Neural progenitor cell (in vitro differentiated cells): Measurements from ENCODE around the gene RPL12. TPM values are rescaled to one million over a fixed set of nuclear protein-coding genes. Genes with fewer than 3 reads are reported as not detected.
A peak's percentile ranks its signal among the peaks of the same experiment; 100 is the strongest.

Experiments
- DNase-seq: peaks from one replicate; pipeline ENCODE4 v3.0.0-alpha.2; 2016; ENCODE audit warnings: low spot score
- H2AFZ ChIP-seq: fragments of 200-600 bp; sonication (generic); replicated peaks from 2 replicates; pipeline ENCODE4 v1.6.1; 2016; ENCODE audit warnings: antibody characterized with exemption
- H3F3A ChIP-seq: fragments of 200-600 bp; sonication (generic); 2 replicates; pipeline ENCODE4 v1.6.1; 2016; ENCODE audit warnings: antibody characterized with exemption, low read depth
- H3K27ac ChIP-seq: fragments of 200-600 bp; sonication (generic); 2 replicates; pipeline ENCODE4 v1.5.1; 2016; ENCODE audit warnings: mild to moderate bottlenecking
- H3K27me3 ChIP-seq: fragments of 200-600 bp; sonication (generic); 2 replicates; pipeline ENCODE4 v1.6.1; 2016; ENCODE audit warnings: mild to moderate bottlenecking, moderate library complexity
- H3K36me3 ChIP-seq: fragments of 200-600 bp; sonication (generic); 2 replicates; pipeline ENCODE4 v1.5.1; 2016
- H3K4me1 ChIP-seq: fragments of 200-600 bp; sonication (generic); 2 replicates; pipeline ENCODE4 v1.6.1; 2016; ENCODE audit warnings: mixed run types
- H3K4me2 ChIP-seq: fragments of 200-600 bp; sonication (generic); 2 replicates; pipeline ENCODE4 v1.6.1; 2016
- H3K4me3 ChIP-seq: fragments of 200-600 bp; sonication (generic); 2 replicates; pipeline ENCODE4 v1.5.1; 2016
- H3K79me2 ChIP-seq: fragments of 200-600 bp; sonication (generic); 2 replicates; pipeline ENCODE4 v1.6.1; 2016; ENCODE audit warnings: low read depth
- H3K9ac ChIP-seq: fragments of 200-600 bp; sonication (generic); 2 replicates; pipeline ENCODE4 v1.6.1; 2016
- H3K9me3 ChIP-seq: fragments of 200-600 bp; sonication (generic); 2 replicates; pipeline ENCODE4 v1.5.1; 2016; ENCODE audit warnings: low read depth
- H4K20me1 ChIP-seq: fragments of 200-600 bp; sonication (generic); 2 replicates; pipeline ENCODE4 v1.6.1; 2016; ENCODE audit warnings: low read depth
- H3K27ac Mint-ChIP-seq: 3 replicates; pipeline ENCODE4 v1.8.0; 2021; ENCODE audit warnings: mixed read lengths
- H3K27me3 Mint-ChIP-seq: 2 replicates; pipeline ENCODE4 v1.8.0; 2022; ENCODE audit warnings: low read depth, mild to moderate bottlenecking, inconsistent platforms, moderate library complexity, mixed read lengths; ENCODE audit not compliant: insufficient read depth
- H3K36me3 Mint-ChIP-seq: 3 replicates; pipeline ENCODE4 v1.8.0; 2021; ENCODE audit warnings: mixed read lengths
- H3K4me1 Mint-ChIP-seq: 3 replicates; pipeline ENCODE4 v1.8.0; 2021; ENCODE audit warnings: mixed read lengths
- H3K4me3 Mint-ChIP-seq: 3 replicates; pipeline ENCODE4 v1.8.0; 2021; ENCODE audit warnings: mild to moderate bottlenecking, moderate library complexity, mixed read lengths
- H3K9me3 Mint-ChIP-seq: 3 replicates; pipeline ENCODE4 v1.8.0; 2020; ENCODE audit warnings: mixed read lengths
- EZH2 ChIP-seq: fragments of 200-600 bp; sonication (generic); IDR thresholded peaks from 2 replicates; pipeline ENCODE4 v1.6.1; 2017; ENCODE audit warnings: antibody characterized with exemption, mild to moderate bottlenecking, moderate library complexity
- EZH2phosphoT487 ChIP-seq: fragments of 200-600 bp; sonication (generic); IDR thresholded peaks from 2 replicates; pipeline ENCODE4 v1.6.1; 2017; ENCODE audit warnings: antibody characterized with exemption
- total RNA-seq: library from RNA; depleted of rRNA; stranded (reverse); fragments of >200 nt; gene quantifications from 2 replicates; pipeline ENCODE4 v1.2.3, GENCODE V29; 2015; ENCODE audit warnings: low replicate concordance
- TF ChIP-seq, protein P1 (sequence below): fragments of 200-600 bp; sonication (generic); IDR thresholded peaks from 2 replicates; pipeline ENCODE4 v1.5.1; 2017; ENCODE audit warnings: antibody characterized with exemption, mild to moderate bottlenecking

RPL12 gene
- total RNA-seq, 1 donor from 2014 or later, result 2,064 TPM

GRCh38 chr9:127451858-127452656, 851 bp upstream of the RPL12 start:
- H3K27ac ChIP-seq, result no peak overlapping the region
- peaks cover 40% of the 10 kb centered on the region for H3F3A ChIP-seq
- peak; percentile 51 for DNase-seq
- Mint-ChIP-seq H3K36me3 (peaks cover 37% of the 10 kb centered on the region), H3K27ac (no peak overlapping the region), H3K4me3 (peak overlapping the region; percentile 97), H3K9me3 (no peaks in the 10 kb centered on the region), H3K27me3 (peaks cover 4% of the 10 kb centered on the region), H3K4me1 (peaks cover 23% of the 10 kb centered on the region)
- TF ChIP-seq EZH2phosphoT487 (no peak), EZH2 (no peak)
- TF ChIP-seq, protein P1, sequence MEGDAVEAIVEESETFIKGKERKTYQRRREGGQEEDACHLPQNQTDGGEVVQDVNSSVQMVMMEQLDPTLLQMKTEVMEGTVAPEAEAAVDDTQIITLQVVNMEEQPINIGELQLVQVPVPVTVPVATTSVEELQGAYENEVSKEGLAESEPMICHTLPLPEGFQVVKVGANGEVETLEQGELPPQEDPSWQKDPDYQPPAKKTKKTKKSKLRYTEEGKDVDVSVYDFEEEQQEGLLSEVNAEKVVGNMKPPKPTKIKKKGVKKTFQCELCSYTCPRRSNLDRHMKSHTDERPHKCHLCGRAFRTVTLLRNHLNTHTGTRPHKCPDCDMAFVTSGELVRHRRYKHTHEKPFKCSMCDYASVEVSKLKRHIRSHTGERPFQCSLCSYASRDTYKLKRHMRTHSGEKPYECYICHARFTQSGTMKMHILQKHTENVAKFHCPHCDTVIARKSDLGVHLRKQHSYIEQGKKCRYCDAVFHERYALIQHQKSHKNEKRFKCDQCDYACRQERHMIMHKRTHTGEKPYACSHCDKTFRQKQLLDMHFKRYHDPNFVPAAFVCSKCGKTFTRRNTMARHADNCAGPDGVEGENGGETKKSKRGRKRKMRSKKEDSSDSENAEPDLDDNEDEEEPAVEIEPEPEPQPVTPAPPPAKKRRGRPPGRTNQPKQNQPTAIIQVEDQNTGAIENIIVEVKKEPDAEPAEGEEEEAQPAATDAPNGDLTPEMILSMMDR, result no peak
- peak overlapping the region; percentile 94 for H2AFZ ChIP-seq
- H3K4me1 ChIP-seq, result peaks cover 22% of the 10 kb centered on the region
- peak overlapping the region; percentile 85 for H3K4me2 ChIP-seq
- H3K27me3 ChIP-seq, result no peaks in the 10 kb centered on the region
- peak overlapping the region; percentile 48 for H3K9ac ChIP-seq
- H4K20me1 ChIP-seq, result peaks cover 40% of the 10 kb centered on the region
- no peaks in the 10 kb centered on the region for H3K9me3 ChIP-seq
- H3K79me2 ChIP-seq, result peaks cover 42% of the 10 kb centered on the region
- H3K36me3 ChIP-seq, result peaks cover 11% of the 10 kb centered on the region
- H3K4me3 ChIP-seq, result peak overlapping the region; percentile 79

GRCh38 chr9:127451608-127451857, 327 bp upstream of the RPL12 start:
- Mint-ChIP-seq H3K36me3 (peaks cover 38% of the 10 kb centered on the region), H3K4me1 (peaks cover 23% of the 10 kb centered on the region)

DNA sequence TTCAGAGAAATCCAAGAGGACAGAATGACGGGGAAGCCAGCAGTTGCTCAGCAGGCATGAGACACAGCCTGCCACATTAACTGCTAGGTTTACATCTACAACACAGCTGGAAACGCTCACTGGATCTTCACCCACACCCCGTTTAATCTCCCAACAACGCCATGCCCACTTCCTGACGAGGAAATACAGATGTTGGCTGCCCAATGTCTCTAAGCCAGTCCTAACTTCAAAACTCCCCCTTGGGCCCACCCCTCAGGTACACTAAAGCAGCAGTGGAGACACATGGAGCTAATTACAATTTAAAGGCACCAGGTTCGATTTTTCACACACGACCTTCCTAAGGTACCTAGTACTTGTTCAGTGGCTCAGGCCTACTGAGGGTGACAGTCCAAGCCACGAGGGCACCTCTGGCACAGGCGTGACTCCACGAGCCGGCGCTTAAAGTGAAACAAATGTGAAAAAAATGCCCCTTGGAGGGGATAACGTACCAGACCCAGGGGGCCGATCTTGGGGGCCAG, 904 bp downstream of the RPL12 start:
- Histone ChIP-seq H3K79me2 (peaks cover 43% of the 10 kb centered on the region), H3F3A (peaks cover 58% of the 10 kb centered on the region), H4K20me1 (peaks cover 41% of the 10 kb centered on the region), H3K4me3 (peak overlapping the region; percentile 79), H3K27me3 (no peaks in the 10 kb centered on the region), H3K4me1 (peaks cover 22% of the 10 kb centered on the region), H3K36me3 (peaks cover 17% of the 10 kb centered on the region), H3K4me2 (peak overlapping the region; percentile 85), H3K27ac (peak overlapping the region; percentile 93), H3K9me3 (no peaks in the 10 kb centered on the region), H2AFZ (no peak overlapping the region), H3K9ac (peak overlapping the region; percentile 97)
- Mint-ChIP-seq H3K27ac (peak overlapping the region; percentile 26), H3K27me3 (peaks cover 4% of the 10 kb centered on the region), H3K9me3 (no peaks in the 10 kb centered on the region), H3K36me3 (peaks cover 43% of the 10 kb centered on the region), H3K4me3 (peak overlapping the region; percentile 97), H3K4me1 (peaks cover 23% of the 10 kb centered on the region)
- DNase-seq, result peak; percentile 27
- TF ChIP-seq, protein P1, result no peak
- no peak for TF ChIP-seq EZH2phosphoT487
- no peak for TF ChIP-seq EZH2

More at GRCh38 chr9:127451608-127451857, 327 bp upstream of the RPL12 start:
- peak overlapping the region; percentile 79 for H3K4me3 ChIP-seq
- H3F3A ChIP-seq, result peaks cover 46% of the 10 kb centered on the region
- H3K9ac ChIP-seq, result peak overlapping the region; percentile 48
- H3K4me3 Mint-ChIP-seq, result peak overlapping the region; percentile 97
- peak overlapping the region; percentile 85 for H3K4me2 ChIP-seq
- H3K27ac Mint-ChIP-seq, result peak overlapping the region; percentile 98
- peak overlapping the region; percentile 94 for H2AFZ ChIP-seq
- H3K27me3 Mint-ChIP-seq, result peaks cover 4% of the 10 kb centered on the region
- peaks cover 43% of the 10 kb centered on the region for H3K79me2 ChIP-seq
- no peaks in the 10 kb centered on the region for H3K9me3 Mint-ChIP-seq
- H3K27ac ChIP-seq, result no peak overlapping the region
- H3K9me3 ChIP-seq, result no peaks in the 10 kb centered on the region
- H4K20me1 ChIP-seq, result peaks cover 41% of the 10 kb centered on the region
- peaks cover 22% of the 10 kb centered on the region for H3K4me1 ChIP-seq
- peaks cover 16% of the 10 kb centered on the region for H3K36me3 ChIP-seq
- H3K27me3 ChIP-seq, result no peaks in the 10 kb centered on the region
- TF ChIP-seq, protein P1, result no peak
- TF ChIP-seq EZH2 (no peak), EZH2phosphoT487 (no peak)
- DNase-seq, result no peak
